Ovary (tissue), 9 donors: Measurements from ENCODE around the gene PNPLA3. TPM values are rescaled to one million over a fixed set of nuclear protein-coding genes. Genes with fewer than 3 reads are reported as not detected.

Experiments
- DNase-seq, 5 donors: peaks; one replicate each; pipeline ENCODE4 v3.0.0-alpha.2; 2019 to 2020
- H3K27ac ChIP-seq, 2 donors: fragments of 200-600 bp; one replicate each; pipeline versions ENCODE4 v1.5.1 to v1.8.0; 2019 to 2022
- H3K27me3 ChIP-seq: fragments of 200-600 bp; one replicate; pipeline ENCODE4 v1.8.0; 2022
- H3K36me3 ChIP-seq: fragments of 200-600 bp; sonication (generic); one replicate; pipeline ENCODE4 v1.5.1; 2019
- H3K4me1 ChIP-seq: one replicate; pipeline ENCODE4 v1.8.1; 2013; ENCODE audit warnings: mild to moderate bottlenecking, moderate library complexity; ENCODE audit not compliant: insufficient read depth
- H3K4me3 ChIP-seq: fragments of 200-600 bp; sonication (generic); one replicate; pipeline ENCODE4 v1.5.1; 2017
- H3K9me3 ChIP-seq, 2 donors: fragments of 200-600 bp in 1 of 2; sonication (generic) in 1 of 2; one replicate each; pipeline versions ENCODE4 v1.5.1 to v1.8.1; 2013 to 2019; ENCODE audit warnings: mild to moderate bottlenecking in 1 of 2, moderate library complexity in 1 of 2
- EP300 ChIP-seq: sonication (generic); formaldehyde crosslinking; IDR thresholded peaks from one replicate; pipeline ENCODE4 v1.6.1; 2017; ENCODE audit warnings: antibody characterized with exemption
- POLR2A ChIP-seq: fragments of 450-650 bp; IDR thresholded peaks from one replicate; pipeline ENCODE4 v1.6.1; 2017; ENCODE audit warnings: antibody characterized with exemption, mild to moderate bottlenecking, moderate library complexity
- WGBS, 3 donors: extraction: QIAGEN DNeasy Blood & Tissue Kit in 1 of 3; methylation state at CpG; one replicate each; pipeline versions ENCODE4 v1.1.5 to v1.1.7; 2013 to 2017; 5-methylcytosine and 5-hydroxymethylcytosine counted together
- intact Hi-C, 4 donors: fragments of 100-400 bp; cut with DNase I; formaldehyde crosslinking; loops; one replicate each; pipeline versions ENCODE4 v1.11.0 to v1.15.1; 2022 to 2023
- polyA plus RNA-seq, 2 donors: library from polyadenylated mRNA; stranded (reverse); fragments of 200-250 nt in 1 of 2; fragments of 350-450 nt in 1 of 2; fragmentation: Illumina TruSeq in 1 of 2; extraction: RNeasy Lipid Tissue Mini Kit (QIAGEN cat#74804) in 1 of 2; gene quantifications; one replicate each; pipeline ENCODE4 v1.2.3, GENCODE V29; 2013 to 2014
- total RNA-seq, 7 donors: library from RNA; depleted of rRNA in 2 of 7; stranded (reverse); fragments of >200 nt in 2 of 7; fragmentation: NEBNext Ultra II Directional in 3 of 7; extraction: Animal tissue kit (Norgen Biotek cat#: 25700) in 3 of 7; gene quantifications; one replicate each; pipeline versions ENCODE4 v1.1.0 to v1.2.4, GENCODE V29; 2016 to 2023
- TF ChIP-seq, protein P1 (sequence below), 3 donors: fragments of 450-650 bp in 2 of 3; fragments of 200-600 bp in 1 of 3; IDR thresholded peaks; one replicate each; pipeline versions ENCODE4 v1.5.1 to v1.8.0; 2016 to 2022; ENCODE audit warnings: antibody characterized with exemption in 3 of 3, mild to moderate bottlenecking in 1 of 3
- donor health status: DM: no; HTN: no; CAD: no; lungs with moderate emphysema.
- donor health status: DM: no; HTN: no; CAD: no.
- donor health status: Bipolar disorder and iron deficiency.
- donor health status: DM: yes; HTN: yes; CAD: no.
- donor health status: DM: no; HTN: no; CAD: no.
- donor health status: DM: yes; HTN: yes; CAD: no.

The PNPLA3 gene
- total and polyA plus RNA-seq, 9 donors: 0.31 to 8.0 (median 1.3) TPM

DNA sequence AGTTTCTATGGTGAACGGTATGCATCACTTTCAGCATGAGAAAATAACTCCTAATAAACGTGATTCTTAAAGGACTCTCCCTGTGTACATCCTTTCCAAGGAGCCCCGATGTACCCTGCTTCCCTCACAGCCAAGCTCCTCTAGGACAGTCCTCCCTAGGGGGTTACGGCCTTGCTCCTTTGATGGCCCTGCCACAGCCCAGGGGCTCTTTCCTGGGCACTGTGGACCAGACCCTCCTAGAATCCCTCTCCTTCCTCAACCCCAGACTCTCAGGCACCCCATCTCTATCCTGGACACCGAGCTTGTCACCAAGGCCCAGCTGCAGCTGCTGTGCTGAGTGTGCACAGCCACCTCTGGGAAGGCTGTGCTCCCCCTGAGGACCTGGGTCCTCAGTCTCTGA is 27.8 kb downstream of the PNPLA3 start:
- H3K36me3 ChIP-seq: no peaks in the 10 kb centered on the region
- no peaks in the 10 kb centered on the region for H3K9me3 ChIP-seq
- H3K4me1 ChIP-seq: peaks cover 5% of the 10 kb centered on the region
- no peak for DNase-seq
- intact Hi-C loops: no loop called here
- H3K27ac ChIP-seq: no peak overlapping the region
- 76 to 78% (median 77%) methylated on average over 5 of the region's 5 CpGs for WGBS, 3 donors
- no peaks in the 10 kb centered on the region for H3K27me3 ChIP-seq
- no peak for TF ChIP-seq EP300
- TF ChIP-seq, protein P1, sequence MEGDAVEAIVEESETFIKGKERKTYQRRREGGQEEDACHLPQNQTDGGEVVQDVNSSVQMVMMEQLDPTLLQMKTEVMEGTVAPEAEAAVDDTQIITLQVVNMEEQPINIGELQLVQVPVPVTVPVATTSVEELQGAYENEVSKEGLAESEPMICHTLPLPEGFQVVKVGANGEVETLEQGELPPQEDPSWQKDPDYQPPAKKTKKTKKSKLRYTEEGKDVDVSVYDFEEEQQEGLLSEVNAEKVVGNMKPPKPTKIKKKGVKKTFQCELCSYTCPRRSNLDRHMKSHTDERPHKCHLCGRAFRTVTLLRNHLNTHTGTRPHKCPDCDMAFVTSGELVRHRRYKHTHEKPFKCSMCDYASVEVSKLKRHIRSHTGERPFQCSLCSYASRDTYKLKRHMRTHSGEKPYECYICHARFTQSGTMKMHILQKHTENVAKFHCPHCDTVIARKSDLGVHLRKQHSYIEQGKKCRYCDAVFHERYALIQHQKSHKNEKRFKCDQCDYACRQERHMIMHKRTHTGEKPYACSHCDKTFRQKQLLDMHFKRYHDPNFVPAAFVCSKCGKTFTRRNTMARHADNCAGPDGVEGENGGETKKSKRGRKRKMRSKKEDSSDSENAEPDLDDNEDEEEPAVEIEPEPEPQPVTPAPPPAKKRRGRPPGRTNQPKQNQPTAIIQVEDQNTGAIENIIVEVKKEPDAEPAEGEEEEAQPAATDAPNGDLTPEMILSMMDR (IDR thresholded peaks at IDR 0.05): no peak
- H3K4me3 ChIP-seq: no peak overlapping the region

DNA sequence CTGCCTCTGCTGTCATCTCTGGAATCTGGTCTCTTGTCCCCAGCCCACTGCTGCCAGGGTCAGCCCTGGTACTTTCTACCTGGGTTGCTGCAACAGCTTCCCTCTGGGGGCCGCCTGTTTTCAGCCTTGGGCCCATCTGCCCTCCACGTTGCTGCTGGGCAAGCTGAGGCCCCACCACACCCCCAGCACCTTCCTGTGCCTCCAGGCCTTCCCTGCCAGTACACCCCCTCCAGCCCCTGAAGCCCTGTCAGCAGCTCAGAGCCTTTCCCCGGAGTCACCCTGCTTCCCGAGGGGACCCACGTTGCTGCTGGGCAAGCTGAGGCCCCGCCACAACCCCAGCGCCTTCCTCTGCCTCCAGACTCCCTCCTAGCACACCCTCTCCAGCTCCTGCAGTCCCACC is 28.4 kb downstream of the PNPLA3 start:
- no peak overlapping the region for H3K4me3 ChIP-seq
- TF ChIP-seq, protein P1 (IDR thresholded peaks at IDR 0.05): no peak
- TF ChIP-seq EP300 (no peak), POLR2A (no peak)
- peaks cover 5% of the 10 kb centered on the region for H3K4me1 ChIP-seq
- no peak overlapping the region for H3K27ac ChIP-seq
- H3K9me3 ChIP-seq: no peaks in the 10 kb centered on the region
- H3K36me3 ChIP-seq: no peaks in the 10 kb centered on the region
- DNase-seq: no peak
- no peaks in the 10 kb centered on the region for H3K27me3 ChIP-seq
- intact Hi-C loops: no loop called here
- 40 to 53% (median 46%) methylated on average over 7 of the region's 7 CpGs for WGBS, 3 donors

DNA sequence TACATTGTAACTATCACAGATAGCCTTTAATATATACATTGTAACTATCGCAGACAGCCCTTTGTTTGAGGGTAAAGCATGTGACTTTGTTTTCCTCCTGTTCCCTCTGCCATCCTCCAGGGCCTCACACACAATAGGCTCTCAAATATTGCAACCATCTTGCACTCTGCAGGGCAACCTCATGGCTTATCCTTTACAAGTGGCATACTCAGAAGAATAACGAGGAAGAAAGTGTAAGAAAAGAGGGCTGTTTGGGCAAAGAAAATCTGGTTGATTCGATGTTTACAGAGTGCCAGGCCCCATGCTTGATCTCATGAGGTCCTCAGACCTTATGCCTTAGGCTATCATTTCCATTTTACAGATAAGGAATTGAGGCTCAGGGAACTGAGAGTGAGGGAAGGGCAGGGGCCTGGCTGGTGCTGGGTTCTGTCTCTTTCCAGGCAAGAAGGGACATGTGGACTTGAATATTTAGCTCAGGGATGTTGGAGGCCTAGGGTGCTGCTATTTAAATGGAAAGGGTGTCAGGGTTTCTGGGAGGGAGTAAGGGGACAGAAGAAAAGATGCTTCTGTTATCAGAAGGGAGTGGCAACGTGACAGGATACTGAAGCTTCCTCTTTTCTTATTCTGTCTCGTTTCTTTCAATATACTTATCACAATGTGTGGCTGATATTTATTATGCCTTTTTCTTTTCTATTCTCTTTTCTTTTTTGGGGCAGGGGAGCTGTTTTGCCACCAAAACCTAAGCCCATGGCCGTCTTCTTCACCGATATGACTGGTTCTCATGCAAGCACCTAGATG is 30.6 kb downstream of the PNPLA3 start:
- no peak for TF ChIP-seq EP300
- no peak for TF ChIP-seq POLR2A
- TF ChIP-seq, protein P1 (IDR thresholded peaks at IDR 0.05): no peak
- Histone ChIP-seq H3K4me1 (peaks cover 9% of the 10 kb centered on the region), H3K4me3 (peak overlapping the region; percentile 90), H3K36me3 (no peaks in the 10 kb centered on the region), H3K27ac (no peak overlapping the region), H3K27me3 (no peaks in the 10 kb centered on the region), H3K9me3 (no peaks in the 10 kb centered on the region)
- intact Hi-C loops: no loop called here
- 32 to 39% (median 36%) methylated on average over 7 of the region's 7 CpGs for WGBS, 3 donors
- no peak for DNase-seq

DNA sequence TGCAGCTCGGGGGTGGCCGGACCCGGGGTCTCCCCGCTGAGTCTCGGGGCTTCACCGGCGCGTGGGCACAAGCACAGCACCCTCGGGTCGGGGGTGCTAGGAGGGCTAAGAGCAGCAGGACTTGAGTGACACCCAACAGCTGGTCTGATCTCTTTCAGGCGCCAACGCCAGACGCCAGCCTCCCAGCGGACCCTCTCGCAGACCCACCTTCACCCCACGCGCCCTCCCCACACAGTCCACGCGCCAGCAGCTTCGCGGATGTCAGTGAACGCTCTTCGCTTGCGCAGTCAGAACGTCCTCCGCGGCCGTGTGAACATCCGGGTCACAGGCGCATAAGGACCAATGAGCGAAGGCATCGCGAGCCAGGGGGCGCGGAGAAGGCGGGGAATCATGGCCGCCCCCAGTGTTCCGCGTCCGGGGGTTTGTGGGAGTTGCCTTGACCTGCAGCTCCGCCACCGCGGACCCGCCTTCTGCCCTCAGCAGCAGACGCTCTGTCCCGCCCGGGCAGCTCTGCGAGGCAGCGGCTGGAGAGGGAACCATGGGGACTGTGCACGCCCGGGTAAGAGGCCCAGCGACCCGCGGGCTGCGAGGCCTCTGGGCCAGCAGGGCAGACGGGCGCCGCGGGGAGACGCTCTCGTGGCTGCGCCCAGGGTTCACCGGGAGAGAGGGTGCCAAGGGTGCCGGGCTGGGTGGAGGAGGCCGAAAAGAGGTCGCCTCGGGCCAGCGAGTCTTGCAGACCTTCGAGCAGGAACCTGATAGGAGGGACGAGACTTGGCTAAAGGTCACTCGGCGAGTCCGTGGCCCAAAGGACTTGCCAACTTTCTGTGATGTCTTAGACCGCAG is 31.7 kb downstream of the PNPLA3 start, which contains the start of gene SAMM50:
Gene SAMM50 (plus strand): TSS at position 403 of the 843 bp plus-strand sequence. CDS start 136 bp downstream, at position 539.
- TF ChIP-seq EP300: no peak
- peak; percentile 76 for TF ChIP-seq POLR2A
- Histone ChIP-seq H3K36me3 (no peaks in the 10 kb centered on the region), H3K4me1 (peaks cover 9% of the 10 kb centered on the region), H3K27me3 (no peaks in the 10 kb centered on the region), H3K9me3 (no peaks in the 10 kb centered on the region), H3K4me3 (peak within 1 kb of the TSS; percentile 90), H3K27ac (peak within 1 kb of the TSS in 1 of 2 donors; percentile 66)
- WGBS, 3 donors: 0 to 1% (median 0%) methylated on average over 53 to 74 of the region's 74 CpGs
- intact Hi-C loops: no loop called here
- DNase-seq: peak; percentile 89 to 94 (median 90)
